SK-N-SH treated with all-trans-retinoic acid at 6 μM for 48 hours (cell line): ENCODE data around the gene IFNA6.

Experiments used
- ATAC-seq: fragments of 200-7000 bp; cut with Tn5 transposase; 3 replicates; pipeline ENCODE4 v1.9.1; 2020; ENCODE audit warnings: mild to moderate bottlenecking, moderate library complexity
- ARNTL ChIP-seq: fragments of 450-650 bp; formaldehyde crosslinking; IDR thresholded peaks from 2 replicates; pipeline ENCODE4 v1.5.0; 2020; ENCODE audit warnings: low read depth, mild to moderate bottlenecking, moderate library complexity, borderline replicate concordance
- BACH2 ChIP-seq: fragments of 250-450 bp; sonication (Bioruptor Pico); IDR thresholded peaks from 2 replicates; pipeline ENCODE4 v1.9.0; 2021; ENCODE audit warnings: mild to moderate bottlenecking, borderline replicate concordance
- CREB5 ChIP-seq: fragments of 250-450 bp; sonication (Bioruptor Pico); IDR thresholded peaks from 2 replicates; pipeline ENCODE4 v1.5.1; 2020; ENCODE audit warnings: low read depth, mild to moderate bottlenecking, moderate library complexity
- CSDC2 ChIP-seq: fragments of 250-450 bp; sonication (Bioruptor Pico); IDR thresholded peaks from 2 replicates; pipeline ENCODE4 v1.5.0; 2020; ENCODE audit warnings: mild to moderate bottlenecking, moderate library complexity
- CSRNP3 ChIP-seq: fragments of 250-450 bp; sonication (Bioruptor Pico); IDR thresholded peaks from 2 replicates; pipeline ENCODE4 v1.5.1; 2021; ENCODE audit warnings: mild to moderate bottlenecking, moderate library complexity
- ESRRG ChIP-seq: fragments of 250-450 bp; sonication (Bioruptor Pico); IDR thresholded peaks from 2 replicates; pipeline ENCODE4 v1.6.1; 2021; ENCODE audit warnings: mild to moderate bottlenecking
- GLIS3 ChIP-seq: fragments of 250-450 bp; sonication (Bioruptor Pico); IDR thresholded peaks from 2 replicates; pipeline ENCODE4 v1.5.0; 2020; ENCODE audit warnings: mild to moderate bottlenecking, moderate library complexity
- ISL1 ChIP-seq: fragments of 250-450 bp; sonication (Bioruptor Pico); IDR thresholded peaks from 2 replicates; pipeline ENCODE4 v2.1.2; 2022; ENCODE audit warnings: mild to moderate bottlenecking, moderate library complexity
- OSR1 ChIP-seq: fragments of 250-450 bp; sonication (Bioruptor Pico); IDR thresholded peaks from 2 replicates; pipeline ENCODE4 v1.8.0; 2022; ENCODE audit warnings: moderate library complexity, mild to moderate bottlenecking, inconsistent platforms
- POU6F1 ChIP-seq: fragments of 250-450 bp; sonication (Bioruptor Pico); IDR thresholded peaks from 2 replicates; pipeline ENCODE4 v1.8.0; 2021; ENCODE audit warnings: low read depth, mild to moderate bottlenecking, moderate library complexity, borderline replicate concordance
- PPARA ChIP-seq: fragments of 250-450 bp; sonication (Bioruptor Pico); IDR thresholded peaks from 2 replicates; pipeline ENCODE4 v1.5.0; 2020; ENCODE audit warnings: mild to moderate bottlenecking, borderline replicate concordance
- TCF4 ChIP-seq: fragments of 250-450 bp; sonication (Bioruptor Pico); IDR thresholded peaks from 2 replicates; pipeline ENCODE4 v1.8.0; 2021; ENCODE audit warnings: mild to moderate bottlenecking, moderate library complexity, borderline replicate concordance
- TOX ChIP-seq: fragments of 250-450 bp; sonication (Bioruptor Pico); IDR thresholded peaks from 2 replicates; pipeline ENCODE4 v1.8.0; 2021; ENCODE audit warnings: mild to moderate bottlenecking, moderate library complexity, borderline replicate concordance
- TSHZ2 ChIP-seq: fragments of 250-450 bp; sonication (Bioruptor Pico); IDR thresholded peaks from 2 replicates; pipeline ENCODE4 v1.5.0; 2020; ENCODE audit warnings: mild to moderate bottlenecking, moderate library complexity
- ZC3H10 ChIP-seq: fragments of 250-450 bp; sonication (Bioruptor Pico); IDR thresholded peaks from 2 replicates; pipeline ENCODE4 v1.5.1; 2021; ENCODE audit warnings: mild to moderate bottlenecking, moderate library complexity
- ZFP3 ChIP-seq: fragments of 250-450 bp; sonication (Bioruptor Pico); IDR thresholded peaks from 2 replicates; pipeline ENCODE4 v1.5.0; 2020; ENCODE audit warnings: mild to moderate bottlenecking, moderate library complexity
- ZFP30 ChIP-seq: fragments of 450-650 bp; formaldehyde crosslinking; IDR thresholded peaks from 2 replicates; pipeline ENCODE4 v1.5.0; 2022; ENCODE audit warnings: mild to moderate bottlenecking, moderate library complexity
- ZNF565 ChIP-seq: fragments of 450-650 bp; formaldehyde crosslinking; conservative IDR thresholded peaks from 2 replicates; pipeline ENCODE4 v1.5.0; 2020; ENCODE audit warnings: low read depth, mild to moderate bottlenecking, moderate library complexity
- ZNF8 ChIP-seq: fragments of 450-650 bp; formaldehyde crosslinking; IDR thresholded peaks from 2 replicates; pipeline ENCODE4 v1.5.0; 2020; ENCODE audit warnings: mild to moderate bottlenecking, moderate library complexity
- TF ChIP-seq, protein P1 (sequence below): fragments of 250-450 bp; sonication (Bioruptor Pico); IDR thresholded peaks from 2 replicates; pipeline ENCODE4 v1.8.0; 2020; ENCODE audit warnings: mild to moderate bottlenecking, moderate library complexity, borderline replicate concordance

The IFNA6 gene

DNA sequence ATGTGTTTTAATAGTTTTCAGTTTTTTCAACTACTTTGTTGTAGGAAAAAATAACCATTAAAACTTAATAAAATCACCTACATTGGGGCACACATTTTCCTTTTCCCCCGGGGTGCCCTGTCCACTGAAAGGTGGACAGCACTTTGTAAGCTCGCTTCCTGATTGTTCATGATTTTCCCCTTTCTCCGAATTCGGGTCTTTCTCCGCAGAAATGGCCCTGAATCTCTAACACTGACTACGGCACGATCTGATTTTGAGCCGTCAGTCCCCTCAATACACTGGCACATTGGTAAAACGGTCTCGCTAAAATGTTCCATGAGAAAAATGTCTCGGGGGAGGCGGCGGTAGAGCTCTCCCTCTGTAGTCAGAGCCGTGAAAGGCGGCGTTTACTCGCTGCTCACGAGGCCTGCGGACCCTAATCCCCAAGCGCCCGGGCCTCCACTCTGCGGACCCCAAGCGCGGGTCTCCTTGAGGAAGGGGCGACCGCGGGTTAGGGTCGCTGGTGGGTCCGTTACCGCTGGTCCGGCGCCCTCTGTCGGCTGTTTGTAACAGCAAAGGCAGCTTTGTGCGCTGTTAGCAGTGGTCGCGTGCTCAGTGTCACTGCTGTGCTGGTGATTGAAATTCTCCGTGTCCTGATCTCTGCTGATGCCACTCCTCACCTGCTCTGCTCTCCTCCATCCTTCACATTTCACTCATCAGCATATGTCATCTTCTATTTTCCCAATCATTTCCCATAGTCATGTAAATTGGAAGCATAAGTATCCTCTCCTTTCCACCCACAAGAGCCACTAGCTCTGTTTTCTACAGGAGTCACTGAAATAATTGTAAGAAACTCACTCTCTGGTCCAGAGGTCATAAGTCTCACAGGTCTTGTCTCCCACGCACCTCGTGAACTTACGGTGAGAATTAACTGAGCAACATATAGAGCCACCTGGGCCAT, 45.4 kb upstream of the IFNA6 start:
- TF ChIP-seq CSRNP3 (CRISPR knock-in tag), result no peak
- TF ChIP-seq GLIS3 (CRISPR knock-in tag), result no peak
- TF ChIP-seq ESRRG (CRISPR knock-in tag), result no peak
- no peak for TF ChIP-seq ISL1 (CRISPR knock-in tag)
- TF ChIP-seq BACH2 (CRISPR knock-in tag), result no peak
- TF ChIP-seq POU6F1 (CRISPR knock-in tag), result no peak
- no peak for TF ChIP-seq CSDC2 (CRISPR knock-in tag)
- no peak for TF ChIP-seq ZNF565 (CRISPR knock-in tag)
- TF ChIP-seq ZFP3 (CRISPR knock-in tag), result no peak
- TF ChIP-seq, protein P1, sequence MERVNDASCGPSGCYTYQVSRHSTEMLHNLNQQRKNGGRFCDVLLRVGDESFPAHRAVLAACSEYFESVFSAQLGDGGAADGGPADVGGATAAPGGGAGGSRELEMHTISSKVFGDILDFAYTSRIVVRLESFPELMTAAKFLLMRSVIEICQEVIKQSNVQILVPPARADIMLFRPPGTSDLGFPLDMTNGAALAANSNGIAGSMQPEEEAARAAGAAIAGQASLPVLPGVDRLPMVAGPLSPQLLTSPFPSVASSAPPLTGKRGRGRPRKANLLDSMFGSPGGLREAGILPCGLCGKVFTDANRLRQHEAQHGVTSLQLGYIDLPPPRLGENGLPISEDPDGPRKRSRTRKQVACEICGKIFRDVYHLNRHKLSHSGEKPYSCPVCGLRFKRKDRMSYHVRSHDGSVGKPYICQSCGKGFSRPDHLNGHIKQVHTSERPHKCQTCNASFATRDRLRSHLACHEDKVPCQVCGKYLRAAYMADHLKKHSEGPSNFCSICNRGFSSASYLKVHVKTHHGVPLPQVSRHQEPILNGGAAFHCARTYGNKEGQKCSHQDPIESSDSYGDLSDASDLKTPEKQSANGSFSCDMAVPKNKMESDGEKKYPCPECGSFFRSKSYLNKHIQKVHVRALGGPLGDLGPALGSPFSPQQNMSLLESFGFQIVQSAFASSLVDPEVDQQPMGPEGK (CRISPR knock-in tag), result no peak
- no peak for TF ChIP-seq ZNF8 (CRISPR knock-in tag)
- TF ChIP-seq CREB5 (CRISPR knock-in tag), result no peak
- no peak for TF ChIP-seq ZC3H10 (CRISPR knock-in tag)
- TF ChIP-seq ARNTL (CRISPR knock-in tag), result no peak
- TF ChIP-seq TOX (CRISPR knock-in tag), result no peak
- TF ChIP-seq TCF4 (CRISPR knock-in tag), result no peak
- no peak for TF ChIP-seq PPARA
- TF ChIP-seq, all 23 proteins: peak for 0
- ATAC-seq, result peak; percentile 85

DNA sequence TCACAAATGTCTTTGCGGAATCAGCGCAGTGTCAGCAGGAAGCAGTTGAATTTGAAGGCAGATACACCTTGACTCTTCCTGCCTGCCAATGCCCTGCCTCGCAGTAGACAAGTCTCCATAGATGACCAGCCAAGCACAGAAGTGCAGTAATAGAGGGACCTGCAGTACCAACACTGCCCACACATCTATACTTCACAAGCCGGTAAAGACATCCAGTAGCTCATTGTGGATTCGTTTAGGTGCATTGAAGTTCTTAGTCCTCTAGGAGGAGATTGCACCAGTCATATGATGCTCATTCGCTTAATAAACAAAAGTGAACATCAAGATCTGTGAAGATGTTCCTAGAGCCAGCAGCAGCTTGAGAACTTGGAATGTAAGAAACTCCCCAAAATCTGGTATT, 41.6 kb upstream of the IFNA6 start:
- TF ChIP-seq TSHZ2 (CRISPR knock-in tag), result no peak
- no peak for TF ChIP-seq OSR1 (CRISPR knock-in tag)
- no peak for TF ChIP-seq ZFP30 (CRISPR knock-in tag)
- TF ChIP-seq BACH2 (CRISPR knock-in tag), result no peak
- no peak for TF ChIP-seq ZNF8 (CRISPR knock-in tag)
- no peak for TF ChIP-seq TOX (CRISPR knock-in tag)
- no peak for TF ChIP-seq ARNTL (CRISPR knock-in tag)
- no peak for TF ChIP-seq ZFP3 (CRISPR knock-in tag)
- ATAC-seq, result peak; percentile 93
